Right cardiac atrium (tissue), 5 donors: ENCODE measurements around the gene APOL6. TPM values are rescaled to one million over a fixed set of nuclear protein-coding genes. Genes with fewer than 3 reads are reported as not detected.
"Not testable (repeated sequence)": the region's sequence is repeated elsewhere in the genome, so short reads cannot be mapped to it uniquely, and the experiment has no call there.

ENCODE experiments used
- ATAC-seq, 2 donors: fragments of 200-7000 bp; cut with Tn5 transposase; one replicate each; pipeline versions ENCODE4 v1.8.0 to v1.9.1; 2020; ENCODE audit warnings: moderate library complexity in 2 of 2, mild to moderate bottlenecking in 1 of 2
- DNase-seq, 3 donors: peaks; one replicate each; pipeline ENCODE4 v3.0.0-alpha.2; 2020
- H3K27ac ChIP-seq: one replicate; pipeline ENCODE4 v1.5.1; 2013; ENCODE audit warnings: mild to moderate bottlenecking, low read length, control low read depth, moderate library complexity
- H3K27me3 ChIP-seq: one replicate; pipeline ENCODE4 v1.6.1; 2013; ENCODE audit not compliant: control insufficient read depth, insufficient read depth
- H3K4me1 ChIP-seq: one replicate; pipeline ENCODE4 v1.6.1; 2013; ENCODE audit warnings: low read length; ENCODE audit not compliant: control insufficient read depth, insufficient read depth
- H3K4me3 ChIP-seq: one replicate; pipeline ENCODE4 v1.5.1; 2013; ENCODE audit warnings: low read length, control low read depth
- H3K9me3 ChIP-seq: one replicate; pipeline ENCODE4 v1.6.1; 2013; ENCODE audit warnings: low read length; ENCODE audit not compliant: control insufficient read depth
- WGBS: extraction: QIAGEN DNeasy Blood & Tissue Kit; methylation state at CpG from one replicate; pipeline ENCODE4 v1.1.7; 2013; 5-methylcytosine and 5-hydroxymethylcytosine counted together
- intact Hi-C, 4 donors: fragments of 100-400 bp; cut with DNase I; formaldehyde crosslinking; loops; one replicate each; pipeline versions ENCODE4 v1.11.0 to v1.14.0; 2022 to 2023
- polyA plus RNA-seq: library from polyadenylated mRNA; stranded (reverse); fragments of 200-250 nt; gene quantifications from one replicate; pipeline ENCODE4 v1.2.3, GENCODE V29; 2013
- total RNA-seq, 4 donors: library from RNA; stranded (reverse); fragmentation: NEBNext Ultra II Directional; extraction: Animal tissue kit (Norgen Biotek cat#: 25700); gene quantifications; one replicate each; pipeline ENCODE4 v1.2.1, GENCODE V29; 2021
- donor health status: healthy with polysubstance abuse.
- donor health status: DM: no; HTN: yes; CAD: no.
- donor health status: DM: no; HTN: no; CAD: no.
- donor health status: DM: no; HTN: yes; CAD: no; lungs with severe emphysema.
- donor health status: DM: yes; HTN: yes; CAD: no.

Gene APOL6
- total and polyA plus RNA-seq, 5 donors: 4.2 to 13.3 (median 8.5) TPM

GRCh38 chr22:35699852-35700251, 51.6 kb downstream of the APOL6 start:
- WGBS: 79% methylated on average over 6 of the region's 6 CpGs
- H3K27me3 ChIP-seq, H3K27ac ChIP-seq, H3K4me1 ChIP-seq, H3K4me3 ChIP-seq, H3K9me3 ChIP-seq, ATAC-seq, DNase-seq, intact Hi-C loops: not testable (repeated sequence)

- DNase-seq (no peak), ATAC-seq (no peak)
- Histone ChIP-seq H3K4me1 (no peaks in the 10 kb centered on the region), H3K4me3 (no peak overlapping the region), H3K27ac (no peak overlapping the region), H3K9me3 (no peaks in the 10 kb centered on the region), H3K27me3 (no peaks in the 10 kb centered on the region)
- 83% methylated on average over 7 of the region's 7 CpGs for WGBS
- intact Hi-C loops: no loop called here
Measured at GRCh38 chr22:35703861-35704584, 55.8 kb downstream of the APOL6 start.

GRCh38 chr22:35705141-35705540, 56.9 kb downstream of the APOL6 start:
- Histone ChIP-seq H3K27me3 (no peaks in the 10 kb centered on the region), H3K4me3 (no peak overlapping the region), H3K27ac (no peak overlapping the region), H3K9me3 (no peaks in the 10 kb centered on the region), H3K4me1 (no peaks in the 10 kb centered on the region)
- 93% methylated on average over 3 of the region's 3 CpGs for WGBS
- intact Hi-C loops: no loop called here
- DNase-seq (no peak), ATAC-seq (no peak)

GRCh38 chr22:35708453-35708852, 60.2 kb downstream of the APOL6 start:
- DNase-seq (no peak), ATAC-seq (no peak)
- intact Hi-C loops: no loop called here
- H3K4me3 ChIP-seq: no peak overlapping the region
- H3K4me1 ChIP-seq: no peaks in the 10 kb centered on the region
- H3K9me3 ChIP-seq: no peaks in the 10 kb centered on the region
- no peaks in the 10 kb centered on the region for H3K27me3 ChIP-seq
- H3K27ac ChIP-seq: no peak overlapping the region
- 44% methylated on average over 7 of the region's 7 CpGs for WGBS

GRCh38 chr22:35708917-35709316, 60.7 kb downstream of the APOL6 start:
- H3K9me3 ChIP-seq: no peaks in the 10 kb centered on the region
- H3K4me1 ChIP-seq: no peaks in the 10 kb centered on the region
- intact Hi-C loops: no loop called here
- DNase-seq (no peak), ATAC-seq (no peak)
- 66% methylated on average over 7 of the region's 7 CpGs for WGBS
- no peaks in the 10 kb centered on the region for H3K27me3 ChIP-seq
- no peak overlapping the region for H3K4me3 ChIP-seq
- H3K27ac ChIP-seq: no peak overlapping the region

GRCh38 chr22:35711336-35711735, 63.1 kb downstream of the APOL6 start:
- 68% methylated on average over 4 of the region's 4 CpGs for WGBS
- Histone ChIP-seq H3K4me1 (no peaks in the 10 kb centered on the region), H3K27me3 (no peaks in the 10 kb centered on the region), H3K27ac (no peak overlapping the region), H3K4me3 (no peak overlapping the region), H3K9me3 (no peaks in the 10 kb centered on the region)
- DNase-seq: no peak
- intact Hi-C loops: no loop called here
- no peak for ATAC-seq

GRCh38 chr22:35712672-35713071, 64.4 kb downstream of the APOL6 start:
- no peaks in the 10 kb centered on the region for H3K4me1 ChIP-seq
- H3K9me3 ChIP-seq: no peaks in the 10 kb centered on the region
- H3K4me3 ChIP-seq: no peak overlapping the region
- WGBS: 93% methylated on average over 2 of the region's 2 CpGs
- ATAC-seq (no peak), DNase-seq (no peak)
- H3K27me3 ChIP-seq: no peaks in the 10 kb centered on the region
- H3K27ac ChIP-seq: no peak overlapping the region
- intact Hi-C loops: no loop called here

GRCh38 chr22:35717572-35717971, 69.3 kb downstream of the APOL6 start, which contains the start of gene APOL5:
TSS of gene APOL5 (plus strand) at chr22:35717872. CDS start at chr22:35717872, 0 bp downstream.
- ATAC-seq (no peak), DNase-seq (no peak)
- 83% methylated on average over 3 of the region's 3 CpGs for WGBS
- Histone ChIP-seq H3K27ac (no peak within 1 kb of the TSS), H3K4me3 (no peak within 1 kb of the TSS), H3K4me1 (no peaks in the 10 kb centered on the region), H3K9me3 (no peaks in the 10 kb centered on the region), H3K27me3 (no peaks in the 10 kb centered on the region)
- intact Hi-C loops: no loop called here

Other genes with a start within 250 kb of the APOL6 start
- 10 to 100 TPM in 2 of 4 donors, 1 to 10 TPM in 2; 7.4 to 15.8 (median 11.0) TPM for gene MCM5, start 248.3 kb upstream of the APOL6 start, total RNA-seq
- 7.3 TPM for gene MCM5, start 248.3 kb upstream of the APOL6 start, polyA plus RNA-seq
- gene RASD2, start 107.6 kb upstream of the APOL6 start, total RNA-seq: 1 to 10 TPM in 3 of 4 donors, under 1 TPM in 1; 0.78 to 3.2 (median 1.9) TPM
- 2.1 TPM for gene RASD2, start 107.6 kb upstream of the APOL6 start, polyA plus RNA-seq
- gene MB, start 31.1 kb upstream of the APOL6 start, total RNA-seq: over 10,000 TPM in 3 of 4 donors, 1,000 to 10,000 TPM in 1; 7,621 to 11,301 (median 10,496) TPM
- gene MB, start 31.1 kb upstream of the APOL6 start, polyA plus RNA-seq: 14,884 TPM
- gene APOL5, start 69.4 kb downstream of the APOL6 start, total RNA-seq: not detected
- 0.14 TPM for gene APOL5, start 69.4 kb downstream of the APOL6 start, polyA plus RNA-seq